ENCODE data around the gene LRTM1.

Gene LRTM1

GRCh38 chr3:54960082-54960481, 32.2 kb upstream of the LRTM1 start:
- Histone ChIP-seq H3K27ac (ENCODE audit: low read length) (no peak overlapping the region), H3K4me1 (ENCODE audit: control insufficient read depth, low read depth, low read length) (peaks cover 2% of the 10 kb centered on the region), H3K36me3 (ENCODE audit: control insufficient read depth, low read depth, low read length) (no peaks in the 10 kb centered on the region)

GRCh38 chr3:54957711-54958110, 29.9 kb upstream of the LRTM1 start:
- Histone ChIP-seq H3K27me3 (ENCODE audit: control insufficient read depth, insufficient read depth, low read length) (no peaks in the 10 kb centered on the region), H3K9ac (ENCODE audit: low read length) (no peak overlapping the region), H3K4me3 (ENCODE audit: low read length) (no peak overlapping the region), H3K27ac (ENCODE audit: low read length) (no peak overlapping the region), H3K36me3 (ENCODE audit: control insufficient read depth, low read depth, low read length) (no peaks in the 10 kb centered on the region), H3K4me1 (ENCODE audit: control insufficient read depth, low read depth, low read length) (peaks cover 15% of the 10 kb centered on the region), H3K9me3 (ENCODE audit: control insufficient read depth, low read depth, low read length) (no peaks in the 10 kb centered on the region)

More at GRCh38 chr3:54960082-54960481, 32.2 kb upstream of the LRTM1 start:
- Histone ChIP-seq H3K4me3 (ENCODE audit: low read length) (no peak overlapping the region), H3K9ac (ENCODE audit: low read length) (no peak overlapping the region), H3K9me3 (ENCODE audit: control insufficient read depth, low read depth, low read length) (no peaks in the 10 kb centered on the region), H3K27me3 (ENCODE audit: control insufficient read depth, insufficient read depth, low read length) (no peaks in the 10 kb centered on the region)

GRCh38 chr3:54955941-54956340, 28.1 kb upstream of the LRTM1 start:
- Histone ChIP-seq H3K4me1 (ENCODE audit: control insufficient read depth, low read depth, low read length) (peaks cover 15% of the 10 kb centered on the region), H3K4me3 (ENCODE audit: low read length) (no peak overlapping the region), H3K36me3 (ENCODE audit: control insufficient read depth, low read depth, low read length) (no peaks in the 10 kb centered on the region), H3K27ac (ENCODE audit: low read length) (no peak overlapping the region), H3K27me3 (ENCODE audit: control insufficient read depth, insufficient read depth, low read length) (no peaks in the 10 kb centered on the region), H3K9me3 (ENCODE audit: control insufficient read depth, low read depth, low read length) (no peaks in the 10 kb centered on the region), H3K9ac (ENCODE audit: low read length) (no peak overlapping the region)

GRCh38 chr3:54955496-54955895, 27.6 kb upstream of the LRTM1 start:
- H3K4me3 ChIP-seq (ENCODE audit: low read length) = no peak overlapping the region
- no peak overlapping the region for H3K27ac ChIP-seq (ENCODE audit: low read length)
- H3K9ac ChIP-seq (ENCODE audit: low read length) = no peak overlapping the region
- no peaks in the 10 kb centered on the region for H3K9me3 ChIP-seq (ENCODE audit: control insufficient read depth, low read depth, low read length)
- no peaks in the 10 kb centered on the region for H3K27me3 ChIP-seq (ENCODE audit: control insufficient read depth, insufficient read depth, low read length)
- H3K4me1 ChIP-seq (ENCODE audit: control insufficient read depth, low read depth, low read length) = peaks cover 15% of the 10 kb centered on the region
- H3K36me3 ChIP-seq (ENCODE audit: control insufficient read depth, low read depth, low read length) = no peaks in the 10 kb centered on the region

GRCh38 chr3:54954521-54954920, 26.7 kb upstream of the LRTM1 start:
- Histone ChIP-seq H3K36me3 (ENCODE audit: control insufficient read depth, low read depth, low read length) (no peaks in the 10 kb centered on the region), H3K4me3 (ENCODE audit: low read length) (no peak overlapping the region), H3K27ac (ENCODE audit: low read length) (no peak overlapping the region), H3K9ac (ENCODE audit: low read length) (no peak overlapping the region), H3K27me3 (ENCODE audit: control insufficient read depth, insufficient read depth, low read length) (no peaks in the 10 kb centered on the region), H3K4me1 (ENCODE audit: control insufficient read depth, low read depth, low read length) (peaks cover 15% of the 10 kb centered on the region), H3K9me3 (ENCODE audit: control insufficient read depth, low read depth, low read length) (no peaks in the 10 kb centered on the region)

GRCh38 chr3:54954022-54954421, 26.2 kb upstream of the LRTM1 start:
- peaks cover 15% of the 10 kb centered on the region for H3K4me1 ChIP-seq (ENCODE audit: control insufficient read depth, low read depth, low read length)
- H3K36me3 ChIP-seq (ENCODE audit: control insufficient read depth, low read depth, low read length) = no peaks in the 10 kb centered on the region
- H3K27ac ChIP-seq (ENCODE audit: low read length) = no peak overlapping the region
- H3K9ac ChIP-seq (ENCODE audit: low read length) = no peak overlapping the region
- H3K9me3 ChIP-seq (ENCODE audit: control insufficient read depth, low read depth, low read length) = no peaks in the 10 kb centered on the region
- H3K27me3 ChIP-seq (ENCODE audit: control insufficient read depth, insufficient read depth, low read length) = no peaks in the 10 kb centered on the region
- no peak overlapping the region for H3K4me3 ChIP-seq (ENCODE audit: low read length)

- no peak overlapping the region for H3K27ac ChIP-seq (ENCODE audit: low read length)
- H3K9me3 ChIP-seq (ENCODE audit: control insufficient read depth, low read depth, low read length) = no peaks in the 10 kb centered on the region
Observed at GRCh38 chr3:54951405-54951804, 23.5 kb upstream of the LRTM1 start.

GRCh38 chr3:54950391-54951003, 22.6 kb upstream of the LRTM1 start:
- Histone ChIP-seq H3K9ac (ENCODE audit: low read length) (no peak overlapping the region), H3K27ac (ENCODE audit: low read length) (no peak overlapping the region), H3K36me3 (ENCODE audit: control insufficient read depth, low read depth, low read length) (no peaks in the 10 kb centered on the region)

More at GRCh38 chr3:54951405-54951804, 23.5 kb upstream of the LRTM1 start:
- H3K4me3 ChIP-seq (ENCODE audit: low read length) = no peak overlapping the region
- H3K36me3 ChIP-seq (ENCODE audit: control insufficient read depth, low read depth, low read length) = no peaks in the 10 kb centered on the region
- H3K27me3 ChIP-seq (ENCODE audit: control insufficient read depth, insufficient read depth, low read length) = no peaks in the 10 kb centered on the region
- no peak overlapping the region for H3K9ac ChIP-seq (ENCODE audit: low read length)
- peaks cover 15% of the 10 kb centered on the region for H3K4me1 ChIP-seq (ENCODE audit: control insufficient read depth, low read depth, low read length)

GRCh38 chr3:54949491-54950044, 21.7 kb upstream of the LRTM1 start:
- Histone ChIP-seq H3K27ac (ENCODE audit: low read length) (no peak overlapping the region), H3K4me3 (ENCODE audit: low read length) (no peak overlapping the region), H3K9ac (ENCODE audit: low read length) (no peak overlapping the region), H3K27me3 (ENCODE audit: control insufficient read depth, insufficient read depth, low read length) (no peaks in the 10 kb centered on the region), H3K4me1 (ENCODE audit: control insufficient read depth, low read depth, low read length) (peaks cover 8% of the 10 kb centered on the region), H3K9me3 (ENCODE audit: control insufficient read depth, low read depth, low read length) (no peaks in the 10 kb centered on the region), H3K36me3 (ENCODE audit: control insufficient read depth, low read depth, low read length) (no peaks in the 10 kb centered on the region)

More at GRCh38 chr3:54950391-54951003, 22.6 kb upstream of the LRTM1 start:
- H3K4me1 ChIP-seq (ENCODE audit: control insufficient read depth, low read depth, low read length) = peaks cover 15% of the 10 kb centered on the region
- no peak overlapping the region for H3K4me3 ChIP-seq (ENCODE audit: low read length)
- H3K27me3 ChIP-seq (ENCODE audit: control insufficient read depth, insufficient read depth, low read length) = no peaks in the 10 kb centered on the region
- no peaks in the 10 kb centered on the region for H3K9me3 ChIP-seq (ENCODE audit: control insufficient read depth, low read depth, low read length)

- no peaks in the 10 kb centered on the region for H3K36me3 ChIP-seq (ENCODE audit: control insufficient read depth, low read depth, low read length)
- peaks cover under 1% of the 10 kb centered on the region for H3K4me1 ChIP-seq (ENCODE audit: control insufficient read depth, low read depth, low read length)
- no peaks in the 10 kb centered on the region for H3K27me3 ChIP-seq (ENCODE audit: control insufficient read depth, insufficient read depth, low read length)
- no peaks in the 10 kb centered on the region for H3K9me3 ChIP-seq (ENCODE audit: control insufficient read depth, low read depth, low read length)
- no peak overlapping the region for H3K4me3 ChIP-seq (ENCODE audit: low read length)
- no peak overlapping the region for H3K27ac ChIP-seq (ENCODE audit: low read length)
- no peak overlapping the region for H3K9ac ChIP-seq (ENCODE audit: low read length)
Observed at GRCh38 chr3:54941690-54942362, 14.0 kb upstream of the LRTM1 start.

- H3K4me1 ChIP-seq (ENCODE audit: control insufficient read depth, low read depth, low read length) = peaks cover 9% of the 10 kb centered on the region
- no peaks in the 10 kb centered on the region for H3K27me3 ChIP-seq (ENCODE audit: control insufficient read depth, insufficient read depth, low read length)
- no peaks in the 10 kb centered on the region for H3K36me3 ChIP-seq (ENCODE audit: control insufficient read depth, low read depth, low read length)
- no peak overlapping the region for H3K4me3 ChIP-seq (ENCODE audit: low read length)
- no peak overlapping the region for H3K9ac ChIP-seq (ENCODE audit: low read length)
- H3K9me3 ChIP-seq (ENCODE audit: control insufficient read depth, low read depth, low read length) = no peaks in the 10 kb centered on the region
- no peak overlapping the region for H3K27ac ChIP-seq (ENCODE audit: low read length)
Observed at GRCh38 chr3:54940971-54941370, 13.1 kb upstream of the LRTM1 start.

Data from iPS-18a (cell line).